WTC11 (cell line): ENCODE results near the gene DSG4. TPM values are rescaled to one million over a fixed set of nuclear protein-coding genes. Genes with fewer than 3 reads are reported as not detected.

ENCODE experiments used
- ATAC-seq: fragments of 200-7000 bp; cut with Tn5 transposase; 2 replicates; pipeline ENCODE4 v1.10.0; 2021; ENCODE audit warnings: mild to moderate bottlenecking, moderate library complexity
- CTCF ChIA-PET: fragments of 300-600 bp; sonication (Branson Sonifier 250); formaldehyde crosslinking; loops from one replicate; lab custom pipeline; 2021; ENCODE audit warnings: antibody characterized with exemption; lab: Charles Lee
- POLR2A ChIA-PET: fragments of 350-600 bp; sonication (Branson Sonifier 250); formaldehyde crosslinking; loops from one replicate; lab custom pipeline; 2021; ENCODE audit warnings: antibody characterized with exemption; lab: Charles Lee
- DNase-seq: peaks from one replicate; pipeline ENCODE4 v3.0.0; 2021; ENCODE audit warnings: low spot score
- H3K27ac Mint-ChIP-seq: 2 replicates; pipeline ENCODE4 v1.8.0; 2021; ENCODE audit warnings: mixed read lengths
- H3K27me3 Mint-ChIP-seq: 2 replicates; pipeline ENCODE4 v1.8.0; 2021; ENCODE audit warnings: low read depth, mild to moderate bottlenecking, moderate library complexity, mixed read lengths
- H3K36me3 Mint-ChIP-seq: 2 replicates; pipeline ENCODE4 v1.8.0; 2021; ENCODE audit warnings: mixed read lengths
- H3K4me1 Mint-ChIP-seq: 2 replicates; pipeline ENCODE4 v1.8.0; 2022; ENCODE audit warnings: mixed read lengths
- H3K4me3 Mint-ChIP-seq: 2 replicates; pipeline ENCODE4 v1.8.0; 2021; ENCODE audit warnings: mild to moderate bottlenecking, moderate library complexity, mixed read lengths
- H3K9me3 Mint-ChIP-seq: 2 replicates; pipeline ENCODE4 v1.8.0; 2021; ENCODE audit warnings: mixed read lengths
- CREM ChIP-seq: sonication (generic); formaldehyde crosslinking; IDR thresholded peaks from 2 replicates; pipeline ENCODE4 v1.8.1; 2022; ENCODE audit warnings: mild to moderate bottlenecking, missing genetic modification reagents, moderate library complexity
- CTCF ChIP-seq: fragments of 200-600 bp; IDR thresholded peaks from 2 replicates; pipeline ENCODE4 v1.8.0; 2022; ENCODE audit warnings: antibody characterized with exemption
- E2F1 ChIP-seq: sonication (generic); formaldehyde crosslinking; IDR thresholded peaks from 2 replicates; pipeline ENCODE4 v1.8.0; 2022; ENCODE audit warnings: mild to moderate bottlenecking, missing genetic modification reagents
- E2F5 ChIP-seq: sonication (generic); formaldehyde crosslinking; IDR thresholded peaks from 2 replicates; pipeline ENCODE4 v1.8.1; 2022; ENCODE audit warnings: mild to moderate bottlenecking, moderate library complexity, missing genetic modification reagents
- ELF4 ChIP-seq: sonication (generic); formaldehyde crosslinking; IDR thresholded peaks from 2 replicates; pipeline ENCODE4 v1.8.1; 2022; ENCODE audit warnings: low read depth, mild to moderate bottlenecking, moderate library complexity, missing genetic modification reagents
- EMX1 ChIP-seq: fragments of 250-450 bp; sonication (Bioruptor Pico); IDR thresholded peaks from 2 replicates; pipeline ENCODE4 v1.8.0; 2021; ENCODE audit warnings: mild to moderate bottlenecking
- ESRRA ChIP-seq: sonication (generic); formaldehyde crosslinking; IDR thresholded peaks from 2 replicates; pipeline ENCODE4 v1.8.1; 2022; ENCODE audit warnings: mild to moderate bottlenecking, missing genetic modification reagents, borderline replicate concordance
- FOXP1 ChIP-seq: sonication (generic); formaldehyde crosslinking; IDR thresholded peaks from 2 replicates; pipeline ENCODE4 v1.8.0; 2022; ENCODE audit warnings: missing genetic modification reagents, mild to moderate bottlenecking, moderate library complexity, borderline replicate concordance
- GTF2I ChIP-seq: fragments of 250-450 bp; sonication (Bioruptor Pico); conservative IDR thresholded peaks from 2 replicates; pipeline ENCODE4 v1.4.0; 2021; ENCODE audit warnings: mild to moderate bottlenecking
- HMGA2 ChIP-seq: fragments of 250-450 bp; sonication (Bioruptor Pico); IDR thresholded peaks from 2 replicates; pipeline ENCODE4 v1.4.0; 2021; ENCODE audit warnings: mild to moderate bottlenecking, moderate library complexity
- HMGXB4 ChIP-seq: sonication (generic); formaldehyde crosslinking; IDR thresholded peaks from 2 replicates; pipeline ENCODE4 v1.8.1; 2023; ENCODE audit warnings: mild to moderate bottlenecking, moderate library complexity, missing genetic modification reagents
- IRF1 ChIP-seq: sonication (generic); formaldehyde crosslinking; IDR thresholded peaks from 2 replicates; pipeline ENCODE4 v1.8.0; 2023; ENCODE audit warnings: missing genetic modification reagents
- JAZF1 ChIP-seq: fragments of 250-450 bp; sonication (Bioruptor Pico); IDR thresholded peaks from 2 replicates; pipeline ENCODE4 v1.9.0; 2021; ENCODE audit warnings: moderate library complexity, mild to moderate bottlenecking, inconsistent platforms
- JUN ChIP-seq: sonication (generic); formaldehyde crosslinking; IDR thresholded peaks from 2 replicates; pipeline ENCODE4 v1.8.0; 2023; ENCODE audit warnings: mild to moderate bottlenecking, missing genetic modification reagents
- MYBL2 ChIP-seq: sonication (generic); formaldehyde crosslinking; IDR thresholded peaks from 2 replicates; pipeline ENCODE4 v1.8.1; 2023; ENCODE audit warnings: mild to moderate bottlenecking, moderate library complexity, missing genetic modification reagents
- NR3C1 ChIP-seq: sonication (generic); formaldehyde crosslinking; conservative IDR thresholded peaks from 2 replicates; pipeline ENCODE4 v1.8.1; 2023; ENCODE audit warnings: low read depth, mild to moderate bottlenecking, missing genetic modification reagents
- RELA ChIP-seq: sonication (generic); formaldehyde crosslinking; IDR thresholded peaks from 2 replicates; pipeline ENCODE4 v1.8.1; 2022; ENCODE audit warnings: missing genetic modification reagents, mild to moderate bottlenecking, borderline replicate concordance
- SMAD3 ChIP-seq: sonication (generic); formaldehyde crosslinking; IDR thresholded peaks from 2 replicates; pipeline ENCODE4 v1.8.0; 2022; ENCODE audit warnings: missing genetic modification reagents, mild to moderate bottlenecking, borderline replicate concordance
- SMAD4 ChIP-seq: sonication (generic); formaldehyde crosslinking; IDR thresholded peaks from 2 replicates; pipeline ENCODE4 v1.8.0; 2022; ENCODE audit warnings: mild to moderate bottlenecking, missing genetic modification reagents
- SOX15 ChIP-seq: fragments of 250-450 bp; sonication (Bioruptor Pico); IDR thresholded peaks from 2 replicates; pipeline ENCODE4 v1.9.0; 2021; ENCODE audit warnings: mild to moderate bottlenecking
- TCF7 ChIP-seq: sonication (generic); formaldehyde crosslinking; IDR thresholded peaks from 2 replicates; pipeline ENCODE4 v1.8.0; 2022; ENCODE audit warnings: mild to moderate bottlenecking, low read depth, missing genetic modification reagents, moderate library complexity
- USF1 ChIP-seq: sonication (generic); formaldehyde crosslinking; IDR thresholded peaks from 2 replicates; pipeline ENCODE4 v1.8.0; 2022; ENCODE audit warnings: mild to moderate bottlenecking, missing genetic modification reagents
- ZNF219 ChIP-seq: sonication (generic); formaldehyde crosslinking; IDR thresholded peaks from 2 replicates; pipeline ENCODE4 v1.8.0; 2023; ENCODE audit warnings: missing genetic modification reagents, mild to moderate bottlenecking, borderline replicate concordance
- ZNF263 ChIP-seq: sonication (generic); formaldehyde crosslinking; IDR thresholded peaks from 2 replicates; pipeline ENCODE4 v1.8.1; 2022; ENCODE audit warnings: low read depth, mild to moderate bottlenecking, moderate library complexity, missing genetic modification reagents
- ZNF416 ChIP-seq: fragments of 250-450 bp; sonication (Bioruptor Pico); IDR thresholded peaks from 2 replicates; pipeline ENCODE4 v1.9.0; 2021; ENCODE audit warnings: mild to moderate bottlenecking, inconsistent platforms
- ZNF423 ChIP-seq: fragments of 250-450 bp; sonication (Bioruptor Pico); IDR thresholded peaks from 2 replicates; pipeline ENCODE4 v2.1.2; 2022; ENCODE audit warnings: mild to moderate bottlenecking, moderate library complexity
- ZNF425 ChIP-seq: fragments of 250-450 bp; sonication (Bioruptor Pico); conservative IDR thresholded peaks from 2 replicates; pipeline ENCODE4 v1.9.0; 2021; ENCODE audit warnings: mild to moderate bottlenecking
- total RNA-seq: library from RNA; stranded (reverse); gene quantifications from 3 replicates; pipeline ENCODE4 v1.2.3, GENCODE V29; 2021
- TF ChIP-seq, protein P1 (sequence below): sonication (generic); formaldehyde crosslinking; IDR thresholded peaks from 2 replicates; pipeline ENCODE4 v1.8.1; 2023; ENCODE audit warnings: mild to moderate bottlenecking, missing genetic modification reagents

DSG4 gene
- total RNA-seq, 1 experiment from 2014 or later = not detected

DNA sequence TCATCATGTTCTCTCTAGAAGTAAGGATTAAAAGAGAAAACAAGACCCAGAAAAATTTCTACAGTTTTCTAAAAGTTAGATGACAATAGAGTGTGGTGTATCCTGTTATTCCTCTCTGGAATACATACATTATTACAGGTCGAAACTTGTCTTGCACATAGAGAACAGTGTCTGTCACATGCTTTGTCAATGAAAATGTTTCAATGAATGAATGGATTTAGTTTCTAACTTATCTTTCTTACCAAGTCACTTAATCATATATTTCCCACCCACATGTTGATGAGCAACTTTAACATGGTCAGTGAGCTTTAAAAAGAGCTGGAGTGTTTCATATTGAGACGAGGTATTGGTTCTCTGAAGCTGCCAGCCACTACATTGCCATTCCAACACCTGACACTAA lies 4.3 kb downstream of the DSG4 start:
- ChIA-PET CTCF (interaction anchor here (0.8 kb wide), 1 partner anchor 51 kb away, joined by 3 read pairs; no protein-coding TSS in a partner anchor), POLR2A (no interaction called here)
- DNase-seq (no peak), ATAC-seq (no peak)
- Mint-ChIP-seq H3K27me3 (no peaks in the 10 kb centered on the region), H3K9me3 (no peaks in the 10 kb centered on the region), H3K36me3 (no peaks in the 10 kb centered on the region), H3K4me3 (no peak overlapping the region), H3K4me1 (peaks cover 14% of the 10 kb centered on the region), H3K27ac (no peak overlapping the region)
- TF ChIP-seq JAZF1 (CRISPR knock-in tag) (no peak), CTCF (no peak), SMAD3 (no peak), ZNF416 (CRISPR knock-in tag) (no peak), IRF1 (CRISPR knock-in tag) (no peak), JUN (CRISPR knock-in tag) (no peak), ESRRA (no peak), E2F1 (no peak), E2F5 (CRISPR knock-in tag) (no peak), ZNF263 (CRISPR knock-in tag) (no peak), SOX15 (no peak), EMX1 (CRISPR knock-in tag) (no peak), ZNF423 (CRISPR knock-in tag) (no peak), CREM (CRISPR knock-in tag) (no peak), ELF4 (CRISPR knock-in tag) (no peak), FOXP1 (CRISPR knock-in tag) (no peak), TCF7 (CRISPR knock-in tag) (no peak), NR3C1 (CRISPR knock-in tag) (no peak)
- TF ChIP-seq, protein P1, sequence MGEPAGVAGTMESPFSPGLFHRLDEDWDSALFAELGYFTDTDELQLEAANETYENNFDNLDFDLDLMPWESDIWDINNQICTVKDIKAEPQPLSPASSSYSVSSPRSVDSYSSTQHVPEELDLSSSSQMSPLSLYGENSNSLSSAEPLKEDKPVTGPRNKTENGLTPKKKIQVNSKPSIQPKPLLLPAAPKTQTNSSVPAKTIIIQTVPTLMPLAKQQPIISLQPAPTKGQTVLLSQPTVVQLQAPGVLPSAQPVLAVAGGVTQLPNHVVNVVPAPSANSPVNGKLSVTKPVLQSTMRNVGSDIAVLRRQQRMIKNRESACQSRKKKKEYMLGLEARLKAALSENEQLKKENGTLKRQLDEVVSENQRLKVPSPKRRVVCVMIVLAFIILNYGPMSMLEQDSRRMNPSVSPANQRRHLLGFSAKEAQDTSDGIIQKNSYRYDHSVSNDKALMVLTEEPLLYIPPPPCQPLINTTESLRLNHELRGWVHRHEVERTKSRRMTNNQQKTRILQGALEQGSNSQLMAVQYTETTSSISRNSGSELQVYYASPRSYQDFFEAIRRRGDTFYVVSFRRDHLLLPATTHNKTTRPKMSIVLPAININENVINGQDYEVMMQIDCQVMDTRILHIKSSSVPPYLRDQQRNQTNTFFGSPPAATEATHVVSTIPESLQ (CRISPR knock-in tag) = no peak

DNA sequence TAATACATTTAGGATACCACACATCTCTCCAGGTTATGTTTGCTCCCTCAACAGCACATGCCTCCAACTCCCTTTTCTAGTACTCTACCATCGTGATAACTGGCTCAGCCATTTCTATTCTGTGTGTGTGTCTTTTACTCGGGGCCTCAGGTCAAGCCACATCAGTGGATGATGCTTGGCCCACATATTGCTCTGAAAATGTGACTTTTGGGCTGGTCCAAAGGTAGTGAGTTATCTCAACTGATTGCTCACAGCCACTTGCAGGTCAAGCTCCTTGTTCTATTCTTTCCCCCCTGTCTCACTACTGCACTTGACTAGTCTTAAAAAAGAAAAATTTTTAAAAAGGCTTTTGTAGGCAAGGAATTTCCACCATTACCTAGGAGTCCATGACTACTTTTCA lies 5.5 kb downstream of the DSG4 start:
- H3K4me1 Mint-ChIP-seq = peaks cover 11% of the 10 kb centered on the region
- H3K27me3 Mint-ChIP-seq = no peaks in the 10 kb centered on the region
- CTCF ChIA-PET = no interaction called here
- H3K36me3 Mint-ChIP-seq = no peaks in the 10 kb centered on the region
- H3K9me3 Mint-ChIP-seq = no peaks in the 10 kb centered on the region
- POLR2A ChIA-PET = no interaction called here
- ATAC-seq = no peak
- no peak for DNase-seq
- no peak overlapping the region for H3K27ac Mint-ChIP-seq
- H3K4me3 Mint-ChIP-seq = no peak overlapping the region
- TF ChIP-seq MYBL2 (CRISPR knock-in tag) (no peak), USF1 (CRISPR knock-in tag) (no peak), RELA (CRISPR knock-in tag) (no peak), GTF2I (no peak), HMGA2 (CRISPR knock-in tag) (no peak), ZNF425 (CRISPR knock-in tag) (no peak), SMAD4 (CRISPR knock-in tag) (no peak), ZNF219 (no peak), HMGXB4 (CRISPR knock-in tag) (no peak)
